OCI-LY3 (cell line): Measurements from ENCODE around the gene USP17L10.
"Not testable (repeated sequence)": the region's sequence is repeated elsewhere in the genome, so short reads cannot be mapped to it uniquely, and the experiment has no call there.

Source experiments
- H2AFZ ChIP-seq: fragments of 200-600, 300-600 bp; shearing (Covaris generic); 2 replicates; pipeline ENCODE4 v1.6.0; 2014; ENCODE audit warnings: antibody characterized with exemption, low read depth, low read length
- H3K27ac ChIP-seq: fragments of 200-600, 300-600 bp; sonication (generic); 2 replicates; pipeline ENCODE4 v1.5.1; 2014; ENCODE audit warnings: mild to moderate bottlenecking, low read length, moderate library complexity, mixed read lengths
- H3K27me3 ChIP-seq: fragments of 200-600, 300-600 bp; sonication (generic); 2 replicates; pipeline ENCODE4 v1.6.1; 2014; ENCODE audit warnings: low read depth, low read length, mixed read lengths
- H3K36me3 ChIP-seq: fragments of 200-600, 300-600 bp; sonication (generic); replicated peaks from 2 replicates; pipeline ENCODE3; 2014; ENCODE audit warnings: low read depth, low read length, mixed read lengths
- H3K4me1 ChIP-seq: fragments of 300-600, 200-600 bp; sonication (generic); 2 replicates; pipeline ENCODE4 v1.6.1; 2014; ENCODE audit warnings: low read length, mixed read lengths
- H3K4me2 ChIP-seq: fragments of 200-600, 300-600 bp; sonication (generic); 2 replicates; pipeline ENCODE4 v1.6.1; 2014; ENCODE audit warnings: low read length, mixed read lengths
- H3K4me3 ChIP-seq: fragments of 300-600, 200-600 bp; sonication (generic); 2 replicates; pipeline ENCODE4 v1.5.1; 2014; ENCODE audit warnings: antibody characterized with exemption, mild to moderate bottlenecking, low read length, moderate library complexity
- H3K79me2 ChIP-seq: fragments of 300-600, 200-600 bp; shearing (Covaris generic); 2 replicates; pipeline ENCODE4 v1.6.1; 2014; ENCODE audit warnings: mild to moderate bottlenecking, low read length, mixed read lengths
- H3K9ac ChIP-seq: fragments of 300-600, 200-600 bp; shearing (Covaris generic); 2 replicates; pipeline ENCODE4 v1.6.0; 2014; ENCODE audit warnings: mild to moderate bottlenecking, low read length, moderate library complexity
- H3K9me3 ChIP-seq: fragments of 200-600, 300-600 bp; shearing (Covaris generic); 2 replicates; pipeline ENCODE4 v1.6.1; 2014; ENCODE audit warnings: low read length, mixed read lengths; ENCODE audit not compliant: insufficient read depth
- H4K20me1 ChIP-seq: fragments of 200-600, 300-600 bp; sonication (generic); 2 replicates; pipeline ENCODE4 v1.6.1; 2016; ENCODE audit warnings: low read length, mixed read lengths; ENCODE audit not compliant: insufficient read depth

USP17L10 gene

GRCh38 chr4:9238461-9238860, 28.0 kb downstream of the USP17L10 start:
- not testable (repeated sequence) for H3K4me3 ChIP-seq, H3K9me3 ChIP-seq, H3K4me2 ChIP-seq, H3K79me2 ChIP-seq, H3K27me3 ChIP-seq, H3K36me3 ChIP-seq, H3K27ac ChIP-seq, H3K9ac ChIP-seq, H3K4me1 ChIP-seq, H2AFZ ChIP-seq, H4K20me1 ChIP-seq

- H3K9ac ChIP-seq, H3K27me3 ChIP-seq, H3K4me1 ChIP-seq, H2AFZ ChIP-seq, H4K20me1 ChIP-seq, H3K79me2 ChIP-seq, H3K4me2 ChIP-seq, H3K36me3 ChIP-seq, H3K27ac ChIP-seq, H3K4me3 ChIP-seq, H3K9me3 ChIP-seq: not testable (repeated sequence)
Measured at GRCh38 chr4:9243579-9243978, 33.1 kb downstream of the USP17L10 start, which contains the start of gene USP17L17. Gene USP17L17 (plus strand): TSS chr4:9243879. CDS start chr4:9243879, 0 bp downstream.

GRCh38 chr4:9247953-9248680, 37.7 kb downstream of the USP17L10 start, which contains the start of gene USP17L18:
Gene USP17L18 (plus strand): TSS chr4:9248630. CDS start chr4:9248630, 0 bp downstream.
- H3K27me3 ChIP-seq, H4K20me1 ChIP-seq, H3K9ac ChIP-seq, H3K9me3 ChIP-seq, H3K79me2 ChIP-seq, H3K4me1 ChIP-seq, H3K36me3 ChIP-seq, H3K4me2 ChIP-seq, H3K27ac ChIP-seq, H3K4me3 ChIP-seq, H2AFZ ChIP-seq: not testable (repeated sequence)

DNA sequence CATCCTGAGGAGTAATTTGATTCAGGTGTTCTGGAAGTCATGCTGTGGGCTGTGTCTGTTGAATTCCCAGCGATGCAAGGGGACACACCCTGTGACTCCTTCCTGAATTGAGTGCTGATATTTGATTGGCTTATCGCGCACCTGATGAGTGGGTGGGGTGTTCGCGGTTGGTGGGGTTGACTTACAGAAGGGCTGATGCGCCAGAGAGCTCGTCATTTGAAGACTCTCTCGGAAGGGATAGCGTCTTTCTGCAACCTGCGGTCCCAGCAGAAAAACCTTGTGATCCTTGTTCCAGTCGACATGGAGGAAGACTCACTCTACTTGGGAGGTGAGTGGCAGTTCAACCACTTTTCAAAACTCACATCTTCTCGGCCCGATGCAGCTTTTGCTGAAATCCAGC, 42.6 kb downstream of the USP17L10 start, which contains the start of gene USP17L19:
Gene USP17L19 (plus strand): TSS at position 301 of the 400 bp plus-strand sequence. CDS start 0 bp downstream, at position 301.
- H2AFZ ChIP-seq, H4K20me1 ChIP-seq, H3K4me2 ChIP-seq, H3K27ac ChIP-seq, H3K4me3 ChIP-seq, H3K27me3 ChIP-seq, H3K4me1 ChIP-seq, H3K36me3 ChIP-seq, H3K9ac ChIP-seq, H3K79me2 ChIP-seq, H3K9me3 ChIP-seq: not testable (repeated sequence)

DNA sequence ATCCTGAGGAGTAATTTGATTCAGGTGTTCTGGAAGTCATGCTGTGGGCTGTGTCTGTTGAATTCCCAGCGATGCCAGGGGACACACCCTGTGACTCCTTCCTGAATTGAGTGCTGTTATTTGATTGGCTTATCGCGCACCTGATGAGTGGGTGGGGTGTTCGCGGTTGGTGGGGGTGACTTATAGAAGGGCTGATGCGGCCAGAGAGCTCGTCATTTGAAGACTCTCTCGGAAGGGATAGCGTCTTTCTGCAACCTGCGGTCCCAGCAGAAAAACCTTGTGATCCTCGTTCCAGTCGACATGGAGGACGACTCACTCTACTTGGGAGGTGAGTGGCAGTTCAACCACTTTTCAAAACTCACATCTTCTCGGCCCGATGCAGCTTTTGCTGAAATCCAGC, 47.4 kb downstream of the USP17L10 start, which contains the start of gene USP17L20:
Gene USP17L20 (plus strand): TSS at position 301 of the 400 bp plus-strand sequence. CDS start 0 bp downstream, at position 301.
- H4K20me1 ChIP-seq, H3K36me3 ChIP-seq, H3K27me3 ChIP-seq, H3K4me1 ChIP-seq, H3K79me2 ChIP-seq, H3K27ac ChIP-seq, H3K9ac ChIP-seq, H2AFZ ChIP-seq, H3K4me2 ChIP-seq, H3K9me3 ChIP-seq, H3K4me3 ChIP-seq: not testable (repeated sequence)
